Measurements from ENCODE around the gene TBC1D14.
A peak's percentile ranks its signal among the peaks of the same experiment; 100 is the strongest.
"Not testable (repeated sequence)": the region's sequence is repeated elsewhere in the genome, so short reads cannot be mapped to it uniquely, and the experiment has no call there.

The TBC1D14 gene

DNA sequence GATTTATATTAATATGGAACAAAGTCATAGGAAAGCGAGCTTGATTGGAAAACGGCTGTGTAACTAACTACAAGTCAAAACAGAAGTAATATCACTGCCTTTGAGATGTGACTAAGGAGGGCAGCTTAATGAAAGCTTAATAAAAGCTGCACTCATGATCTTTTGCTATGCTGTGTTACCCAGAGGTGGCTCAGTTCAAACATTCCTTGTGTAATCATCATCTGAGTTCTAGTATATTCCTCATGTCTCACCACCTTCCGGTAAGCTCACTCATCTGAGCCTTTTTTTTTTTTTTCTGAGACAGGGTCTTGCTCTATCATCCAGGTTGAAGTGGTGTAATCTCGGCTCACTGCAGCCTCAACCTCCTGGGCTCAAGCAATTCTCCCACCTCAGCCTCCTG is 153.2 kb downstream of the TBC1D14 start:
- no peak for DNase-seq (ENCODE audit: low read depth)

DNA sequence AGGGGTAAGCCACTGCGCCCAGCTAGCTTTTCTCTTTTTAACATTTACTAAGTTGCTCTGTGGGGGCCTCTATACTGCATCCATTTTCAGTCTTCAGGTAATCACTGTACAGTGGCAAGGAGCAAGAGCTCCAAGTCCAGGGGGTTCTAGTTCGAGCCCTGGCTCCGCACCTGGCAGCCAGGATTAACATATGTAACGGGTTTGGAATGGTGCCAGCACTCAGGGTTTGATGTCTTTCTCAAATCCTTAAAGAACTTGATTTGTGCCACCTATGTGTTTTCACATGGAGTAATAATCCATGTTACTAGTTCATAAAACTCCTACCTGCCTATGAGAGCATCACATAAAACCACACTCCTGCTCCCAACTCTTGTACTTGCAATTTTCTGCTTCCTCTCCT is 153.7 kb downstream of the TBC1D14 start:
- no peak for DNase-seq (ENCODE audit: low read depth)

DNA sequence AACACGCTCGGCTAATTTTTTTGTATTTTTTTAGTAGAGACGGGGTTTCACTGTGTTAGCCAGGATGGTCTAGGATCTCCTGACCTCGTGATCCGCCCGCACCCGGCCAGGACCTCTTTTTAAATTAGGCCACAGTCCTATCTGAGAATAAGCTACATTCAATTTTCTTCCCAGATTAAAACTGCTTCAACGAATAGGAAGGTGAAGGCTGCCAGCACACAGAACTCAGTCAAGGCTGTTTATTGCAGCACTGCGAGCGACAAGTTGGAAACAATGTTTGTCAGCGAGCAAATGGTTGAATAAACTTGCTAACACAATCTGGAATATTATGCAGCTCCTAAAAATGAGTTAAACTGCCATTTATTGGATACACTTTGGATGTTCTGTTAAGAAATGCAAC is 156.4 kb downstream of the TBC1D14 start:
- DNase-seq (ENCODE audit: low read depth) = no peak

DNA sequence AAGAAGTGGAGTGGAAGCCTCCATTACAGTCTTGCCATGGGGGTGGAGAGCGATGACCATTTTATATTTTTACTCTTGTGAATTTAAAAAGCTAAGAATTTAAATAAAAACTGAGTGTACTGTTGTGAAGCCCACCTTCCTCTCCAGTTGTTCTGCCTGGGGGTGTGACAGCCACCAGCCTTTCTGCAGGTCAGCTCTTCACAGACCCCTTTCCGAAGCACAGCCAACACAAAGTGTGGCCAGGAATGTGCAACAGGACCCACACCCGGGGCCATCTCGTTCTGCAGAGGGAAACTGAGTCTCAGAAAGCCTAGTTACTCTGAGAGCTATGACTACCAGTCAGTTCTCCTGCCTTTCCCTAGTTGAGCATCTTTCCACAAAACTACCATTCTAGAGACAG is 156.9 kb downstream of the TBC1D14 start:
- no peak for DNase-seq (ENCODE audit: low read depth)

DNA sequence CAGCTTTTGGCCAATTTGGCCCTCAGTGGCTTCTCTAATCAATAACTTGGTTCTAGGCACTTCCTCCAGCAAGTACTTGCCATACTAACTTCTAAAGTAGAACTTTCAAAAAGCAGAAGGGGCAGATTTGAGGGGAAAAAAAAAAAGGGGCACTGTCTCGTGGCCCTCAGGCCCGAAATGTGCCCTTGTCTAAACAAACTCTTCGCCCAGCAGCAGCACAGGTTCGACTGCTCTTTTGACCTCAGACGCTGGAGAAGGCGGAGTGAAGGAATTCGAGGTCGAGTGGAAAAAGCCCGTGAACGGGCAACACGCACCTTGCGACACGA is 157.5 kb downstream of the TBC1D14 start:
- DNase-seq (ENCODE audit: low read depth) = no peak

DNA sequence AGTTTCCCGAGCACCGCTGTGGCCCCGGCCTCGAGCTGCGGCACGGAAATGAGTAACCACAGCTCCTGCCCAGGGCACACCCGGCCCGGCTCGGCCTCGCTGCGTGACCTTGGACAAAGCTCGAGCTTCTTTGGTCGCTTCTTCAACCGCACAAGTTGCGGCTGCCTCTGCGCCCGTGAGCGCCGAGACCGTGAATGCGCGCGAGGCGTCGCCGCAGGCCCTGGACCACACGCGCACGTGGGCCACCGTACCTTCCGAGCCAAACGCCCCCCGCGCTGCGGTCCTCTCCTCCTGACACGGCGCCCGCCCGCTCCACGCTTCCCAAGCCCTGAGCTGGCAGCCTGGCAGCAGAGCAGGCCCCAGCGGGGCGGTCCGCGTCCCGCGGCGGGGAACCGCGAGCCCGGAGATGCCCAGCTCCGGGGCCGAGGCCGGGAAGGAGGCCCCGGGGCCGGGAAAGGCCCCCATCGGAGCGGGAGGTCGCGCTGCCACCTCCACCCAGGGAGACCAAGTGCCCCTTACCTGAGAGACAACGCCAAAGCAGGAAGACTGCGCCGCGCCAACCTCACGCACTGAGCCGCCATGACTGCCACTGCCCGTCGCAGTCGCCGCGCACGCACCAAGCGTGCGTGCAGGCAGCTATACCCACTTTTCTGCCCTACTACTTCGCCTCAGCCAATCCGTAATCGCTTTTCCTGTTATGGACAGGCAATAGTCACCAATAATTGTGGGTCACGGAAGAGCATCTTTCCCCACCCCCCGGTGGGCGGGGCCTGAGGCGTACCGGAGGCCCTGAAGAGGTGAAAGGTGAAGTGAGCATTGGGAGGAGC is 158.0 kb downstream of the TBC1D14 start, which contains the start of gene GRPEL1:
TSS of gene GRPEL1 (minus strand) at position 613 of the 827 bp plus-strand sequence. CDS start at position 581, 32 bp downstream.
- DNase-seq (ENCODE audit: low read depth) = peak; percentile 100

DNA sequence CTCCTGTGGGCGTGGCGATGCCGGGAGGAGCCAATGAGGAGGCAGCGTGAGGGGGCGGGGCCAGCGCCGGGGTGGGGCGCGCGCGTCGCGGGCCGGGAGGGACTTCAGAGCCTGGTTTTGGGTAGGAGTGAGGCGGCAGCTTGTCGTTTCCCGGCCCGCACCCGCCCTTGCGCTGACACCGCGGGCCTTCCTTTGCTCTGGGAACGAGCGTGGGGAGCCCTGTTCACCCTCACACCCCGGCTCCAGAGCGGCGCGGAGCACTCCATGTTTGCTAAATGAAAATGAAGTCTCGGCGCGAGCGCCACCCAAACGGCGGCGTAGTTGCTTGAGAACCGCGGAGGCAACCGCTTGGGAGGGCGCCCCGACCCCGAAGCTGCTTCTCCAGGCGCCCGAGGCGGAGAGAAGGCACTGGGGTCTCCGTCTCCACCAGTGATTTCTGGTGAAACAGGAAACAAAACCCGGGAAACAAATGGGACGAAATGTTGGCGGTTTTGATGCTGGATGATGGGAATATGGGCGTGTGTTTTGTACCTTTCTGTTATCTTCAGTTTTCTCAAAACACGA is 158.7 kb downstream of the TBC1D14 start:
- DNase-seq (ENCODE audit: low read depth) = no peak

DNA sequence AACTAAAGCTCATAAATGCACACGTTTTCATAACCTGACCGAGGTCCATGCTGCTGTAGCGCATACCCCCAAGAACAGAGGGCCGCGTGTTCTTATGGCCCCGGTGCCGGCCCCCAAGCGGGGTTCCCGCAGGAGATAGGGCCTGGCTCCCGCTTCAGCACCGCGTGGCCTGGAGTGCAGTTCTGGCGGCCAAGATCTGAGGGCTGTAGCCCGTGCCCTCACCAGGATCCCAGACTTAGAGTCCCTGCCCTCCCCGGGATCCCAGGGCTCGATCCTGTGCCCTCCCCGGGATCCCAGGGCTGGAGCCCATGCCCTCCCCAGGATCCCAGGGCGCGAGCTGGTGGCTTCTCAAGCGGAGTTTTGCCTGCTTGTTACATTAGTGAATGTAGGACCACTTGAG is 159.3 kb downstream of the TBC1D14 start:
- no peak for DNase-seq (ENCODE audit: low read depth)

GRCh38 chr4:7070729-7071511 is 161.3 kb downstream of the TBC1D14 start:
- DNase-seq (ENCODE audit: low read depth) = peak; percentile 80

- DNase-seq (ENCODE audit: low read depth) = no peak
Measured at GRCh38 chr4:7073059-7073458, 163.4 kb downstream of the TBC1D14 start.

- DNase-seq (ENCODE audit: low read depth) = no peak
Measured at GRCh38 chr4:7073526-7074390, 164.1 kb downstream of the TBC1D14 start.

- DNase-seq (ENCODE audit: low read depth) = no peak
Measured at GRCh38 chr4:7074426-7074825, 164.8 kb downstream of the TBC1D14 start.

- DNase-seq (ENCODE audit: low read depth) = no peak
Measured at GRCh38 chr4:7075962-7076695, 166.5 kb downstream of the TBC1D14 start.

DNA sequence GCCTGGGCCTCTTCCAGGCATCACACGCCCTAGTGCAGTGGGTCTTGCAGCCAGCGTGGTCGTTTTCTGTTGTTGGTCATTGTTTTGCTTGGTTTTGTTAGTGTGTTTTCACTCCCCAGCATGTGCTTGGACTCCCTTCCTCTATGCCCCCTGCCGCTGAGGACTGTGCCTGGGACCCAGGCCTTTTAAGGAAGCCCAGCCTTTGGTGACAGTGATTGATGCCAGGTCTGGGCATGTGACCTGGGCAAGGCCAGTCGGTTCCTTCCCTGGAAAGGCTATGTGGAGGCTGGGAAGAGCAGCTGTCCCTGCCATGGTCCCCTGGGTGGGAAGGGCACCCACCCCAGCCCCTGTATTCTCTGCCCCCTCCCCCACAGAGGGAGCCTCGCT is 167.1 kb downstream of the TBC1D14 start:
- DNase-seq (ENCODE audit: low read depth) = no peak

- DNase-seq (ENCODE audit: low read depth) = no peak
Measured at GRCh38 chr4:7077371-7077770, 167.7 kb downstream of the TBC1D14 start.

- no peak for DNase-seq (ENCODE audit: low read depth)
Measured at GRCh38 chr4:7078025-7078424, 168.4 kb downstream of the TBC1D14 start.

DNA sequence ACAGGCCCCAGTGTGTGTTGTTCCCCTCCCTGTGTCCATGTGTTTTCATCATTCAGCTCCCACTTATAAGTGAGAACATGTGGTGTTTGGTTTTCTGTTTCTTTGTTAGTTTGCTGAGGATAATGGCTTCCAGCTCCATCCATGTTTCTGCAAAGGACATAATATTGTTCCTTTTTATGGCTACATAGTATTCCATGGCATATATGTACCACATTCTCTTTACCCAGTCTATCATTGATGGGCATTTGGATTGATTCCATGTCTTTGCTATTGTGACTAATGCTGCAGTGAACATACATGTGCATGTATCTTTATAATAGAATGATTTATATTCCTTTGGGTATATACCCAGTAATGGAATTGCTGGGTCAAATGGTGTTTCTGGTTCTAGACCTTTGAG is 169.9 kb downstream of the TBC1D14 start:
- DNase-seq (ENCODE audit: low read depth) = not testable (repeated sequence)

- not testable (repeated sequence) for DNase-seq (ENCODE audit: low read depth)
Measured at GRCh38 chr4:7079909-7080308, 170.3 kb downstream of the TBC1D14 start.
